ENCODE results near the gene HIP1R.

HIP1R gene

DNA sequence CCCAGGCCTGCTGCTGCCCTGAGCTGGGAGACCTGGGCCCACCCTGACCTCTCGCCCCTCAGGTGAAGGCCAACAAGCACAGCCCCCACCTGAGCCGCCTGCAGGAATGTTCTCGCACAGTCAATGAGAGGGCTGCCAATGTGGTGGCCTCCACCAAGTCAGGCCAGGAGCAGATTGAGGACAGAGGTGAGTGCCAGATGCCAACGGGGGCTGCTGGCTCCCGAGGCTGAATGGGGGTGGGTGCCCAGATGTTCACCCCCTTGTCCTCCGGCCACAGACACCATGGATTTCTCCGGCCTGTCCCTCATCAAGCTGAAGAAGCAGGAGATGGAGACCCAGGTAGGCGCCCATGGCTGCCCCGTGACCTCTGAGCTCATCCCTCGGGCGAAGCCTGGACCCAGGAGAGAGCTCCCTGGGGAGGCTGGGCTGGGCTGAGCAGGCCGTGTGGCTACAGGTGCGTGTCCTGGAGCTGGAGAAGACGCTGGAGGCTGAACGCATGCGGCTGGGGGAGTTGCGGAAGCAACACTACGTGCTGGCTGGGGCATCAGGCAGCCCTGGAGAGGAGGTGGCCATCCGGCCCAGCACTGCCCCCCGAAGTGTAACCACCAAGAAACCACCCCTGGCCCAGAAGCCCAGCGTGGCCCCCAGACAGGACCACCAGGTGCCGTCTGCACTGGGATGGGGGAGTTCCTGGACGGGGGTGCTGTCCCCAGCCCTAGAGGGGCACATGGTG is 25.8 kb downstream of the HIP1R start:
- no peak for DNase-seq (ENCODE audit: low spot score)

DNA sequence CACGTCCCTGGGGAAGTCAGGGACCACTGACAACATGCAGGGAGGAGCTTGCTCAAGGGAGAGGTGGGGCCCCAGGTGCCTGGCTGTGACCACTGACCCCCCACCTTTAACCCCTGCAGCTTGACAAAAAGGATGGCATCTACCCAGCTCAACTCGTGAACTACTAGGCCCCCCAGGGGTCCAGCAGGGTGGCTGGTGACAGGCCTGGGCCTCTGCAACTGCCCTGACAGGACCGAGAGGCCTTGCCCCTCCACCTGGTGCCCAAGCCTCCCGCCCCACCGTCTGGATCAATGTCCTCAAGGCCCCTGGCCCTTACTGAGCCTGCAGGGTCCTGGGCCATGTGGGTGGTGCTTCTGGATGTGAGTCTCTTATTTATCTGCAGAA is 26.3 kb downstream of the HIP1R start:
- no peak for DNase-seq (ENCODE audit: low spot score)

DNA sequence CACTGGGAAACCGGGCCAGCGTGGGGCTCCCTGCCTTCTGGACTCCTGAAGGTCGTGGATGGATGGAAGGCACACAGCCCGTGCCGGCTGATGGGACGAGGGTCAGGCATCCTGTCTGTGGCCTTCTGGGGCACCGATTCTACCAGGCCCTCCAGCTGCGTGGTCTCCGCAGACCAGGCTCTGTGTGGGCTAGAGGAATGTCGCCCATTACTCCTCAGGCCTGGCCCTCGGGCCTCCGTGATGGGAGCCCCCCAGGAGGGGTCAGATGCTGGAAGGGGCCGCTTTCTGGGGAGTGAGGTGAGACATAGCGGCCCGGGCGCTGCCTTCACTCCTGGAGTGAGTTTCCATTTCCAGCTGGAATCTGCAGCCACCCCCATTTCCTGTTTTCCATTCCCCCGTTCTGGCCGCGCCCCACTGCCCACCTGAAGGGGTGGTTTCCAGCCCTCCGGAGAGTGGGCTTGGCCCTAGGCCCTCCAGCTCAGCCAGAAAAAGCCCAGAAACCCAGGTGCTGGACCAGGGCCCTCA is 26.9 kb downstream of the HIP1R start:
- DNase-seq (ENCODE audit: low spot score) = no peak

DNA sequence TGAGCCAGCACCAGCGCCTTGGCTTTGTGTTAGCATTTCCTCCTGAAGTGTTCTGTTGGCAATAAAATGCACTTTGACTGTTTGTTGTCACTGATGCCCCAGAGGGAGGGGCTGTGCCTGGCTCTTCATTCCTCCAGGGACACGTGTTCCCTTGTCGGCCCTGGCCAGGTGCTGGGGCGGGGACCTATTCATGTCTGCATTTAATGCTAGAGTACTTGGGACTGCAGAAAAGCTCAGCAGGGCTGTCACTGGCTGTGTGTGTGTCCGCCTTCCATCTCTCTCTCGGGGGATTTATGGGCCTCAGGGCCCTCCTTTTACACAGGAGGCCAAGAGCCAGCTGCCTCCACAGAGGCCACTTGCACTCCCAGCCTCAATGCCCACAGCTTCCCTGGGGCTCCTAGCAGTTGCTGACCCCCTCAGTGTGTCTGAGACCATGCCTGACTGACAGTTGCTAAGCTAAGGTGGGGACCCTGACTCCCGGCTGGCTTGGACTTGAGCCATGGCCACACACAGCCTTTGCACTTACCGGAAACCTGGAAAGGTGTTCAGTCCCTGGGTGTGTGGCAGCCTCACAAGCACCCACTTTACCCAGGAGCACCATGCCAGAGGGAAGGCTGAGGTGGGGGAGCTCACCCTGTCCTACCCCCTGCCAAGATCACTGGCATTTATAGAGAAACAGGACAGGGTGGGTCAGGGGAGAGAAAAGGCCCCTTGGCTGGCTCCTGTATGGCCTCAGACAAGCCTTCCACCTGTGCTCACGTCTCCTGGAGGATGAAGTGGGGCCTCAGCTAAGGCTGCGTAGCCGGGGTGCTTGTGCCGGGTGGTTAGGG is 27.8 kb downstream of the HIP1R start:
- no peak for DNase-seq (ENCODE audit: low spot score)

DNA sequence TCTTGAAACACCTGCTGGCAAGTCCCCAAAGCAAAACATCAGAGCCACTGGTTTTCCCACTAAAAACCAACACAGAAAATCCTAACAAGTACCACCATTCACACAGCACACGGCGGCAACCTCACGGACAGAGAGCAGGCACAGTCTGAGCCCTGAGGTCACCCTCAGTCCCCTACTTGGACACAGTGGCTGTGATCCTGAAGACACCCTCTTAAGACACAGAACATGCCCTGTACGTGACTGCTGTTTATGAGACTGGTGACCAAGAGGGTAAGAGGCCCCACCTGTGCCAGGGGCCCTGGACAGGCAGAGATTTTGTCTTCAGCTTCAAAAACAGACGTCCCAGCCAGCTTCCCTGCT is 29.6 kb downstream of the HIP1R start:
- no peak for DNase-seq (ENCODE audit: low spot score)

DNA sequence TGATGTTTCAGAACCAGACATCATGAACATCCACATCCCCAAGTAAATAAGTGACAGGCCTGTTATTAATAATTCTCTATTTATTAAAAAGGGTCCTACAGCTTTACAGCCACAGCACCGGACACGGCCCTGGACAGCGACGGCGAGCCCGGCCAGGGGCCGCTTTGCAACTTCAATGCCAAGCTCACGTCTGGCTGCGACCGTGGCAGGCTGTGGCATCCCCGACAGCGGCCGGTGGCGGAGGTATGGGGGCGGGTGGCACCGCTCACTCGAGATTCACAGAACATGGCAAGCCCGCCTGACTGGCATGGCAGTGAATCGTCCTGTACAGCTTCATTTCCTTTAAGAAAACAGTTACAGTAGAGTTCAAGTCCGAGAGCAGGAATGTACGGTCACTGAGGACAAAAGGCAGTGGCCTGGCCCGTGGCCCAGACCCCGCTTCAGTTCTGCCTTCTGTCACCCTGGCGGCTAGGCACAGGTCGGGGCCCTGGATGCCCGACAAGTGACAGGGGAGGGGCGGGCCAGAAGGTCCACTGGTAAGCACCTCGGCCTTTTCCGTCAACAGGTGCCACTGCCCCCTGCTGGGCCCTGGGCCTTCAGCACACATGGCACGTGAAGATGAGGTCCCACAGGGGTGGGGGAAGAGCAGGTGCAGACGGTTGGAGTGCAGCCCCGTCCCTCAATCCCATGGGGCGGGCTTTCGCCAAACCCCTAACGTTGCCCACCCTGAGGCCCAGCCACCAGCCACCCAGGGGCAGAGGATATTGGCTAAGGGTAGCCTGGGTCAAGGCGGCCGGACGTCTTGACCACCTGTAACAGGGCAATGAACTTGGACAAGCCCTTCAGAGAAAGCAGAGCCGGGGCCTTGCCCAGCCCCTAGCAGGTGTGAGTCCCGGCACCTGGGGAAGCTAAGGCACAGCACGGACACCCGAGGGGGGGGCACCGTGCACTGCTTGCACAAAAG is 30.3 kb downstream of the HIP1R start:
- no peak for DNase-seq (ENCODE audit: low spot score)

DNA sequence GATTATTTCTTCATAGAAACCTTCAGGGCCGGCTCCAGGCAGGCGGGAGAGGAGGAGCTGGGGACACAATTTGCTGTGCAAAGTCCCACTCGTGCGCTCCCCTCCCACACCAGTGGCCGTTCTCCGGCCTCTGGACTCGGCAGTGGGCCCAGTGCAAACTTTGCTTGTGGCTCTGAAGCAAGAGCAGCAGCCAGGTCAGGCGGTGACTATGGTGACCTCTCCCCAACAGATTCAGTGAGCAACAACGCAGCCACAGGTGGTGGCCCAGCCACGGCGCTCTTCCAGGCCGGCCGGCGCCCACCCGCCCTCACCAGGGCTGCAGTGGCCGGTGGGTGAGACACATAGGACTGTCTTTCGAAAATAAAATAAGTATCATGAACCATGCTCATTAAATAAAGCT is 31.1 kb downstream of the HIP1R start:
- DNase-seq (ENCODE audit: low spot score) = no peak

DNA sequence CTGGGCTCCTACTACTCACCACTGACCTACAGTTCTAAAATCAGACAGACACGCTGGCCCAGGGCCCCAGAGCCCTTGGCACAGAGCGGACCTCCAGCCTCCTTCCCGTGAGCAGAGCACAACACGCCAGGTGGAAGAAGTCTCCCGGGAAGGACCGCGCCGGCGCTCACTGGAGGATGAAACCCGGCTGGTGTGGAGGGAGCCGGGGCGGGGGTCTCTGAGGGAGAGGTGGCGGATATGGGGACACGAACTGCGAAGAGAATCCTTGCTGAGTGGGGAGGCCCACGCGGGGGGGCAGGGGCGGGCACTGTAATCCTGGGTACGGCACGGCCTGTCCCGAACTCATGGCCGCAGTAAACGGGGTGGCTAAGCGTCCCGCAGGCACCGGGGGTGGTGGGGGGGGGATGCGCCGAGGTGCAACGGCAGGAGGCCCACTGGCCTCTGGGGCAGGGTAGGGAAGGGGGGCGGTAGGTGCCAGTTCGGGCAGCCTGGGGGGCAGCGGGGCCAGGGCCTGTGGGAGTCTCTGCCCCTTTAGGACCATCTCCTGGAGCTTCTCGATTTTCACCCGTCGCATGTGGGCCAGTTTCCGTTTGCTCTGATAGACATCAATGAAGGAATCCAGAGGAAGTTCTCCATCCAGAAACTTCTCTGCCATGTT is 31.8 kb downstream of the HIP1R start:
- no peak for DNase-seq (ENCODE audit: low spot score)

DNA sequence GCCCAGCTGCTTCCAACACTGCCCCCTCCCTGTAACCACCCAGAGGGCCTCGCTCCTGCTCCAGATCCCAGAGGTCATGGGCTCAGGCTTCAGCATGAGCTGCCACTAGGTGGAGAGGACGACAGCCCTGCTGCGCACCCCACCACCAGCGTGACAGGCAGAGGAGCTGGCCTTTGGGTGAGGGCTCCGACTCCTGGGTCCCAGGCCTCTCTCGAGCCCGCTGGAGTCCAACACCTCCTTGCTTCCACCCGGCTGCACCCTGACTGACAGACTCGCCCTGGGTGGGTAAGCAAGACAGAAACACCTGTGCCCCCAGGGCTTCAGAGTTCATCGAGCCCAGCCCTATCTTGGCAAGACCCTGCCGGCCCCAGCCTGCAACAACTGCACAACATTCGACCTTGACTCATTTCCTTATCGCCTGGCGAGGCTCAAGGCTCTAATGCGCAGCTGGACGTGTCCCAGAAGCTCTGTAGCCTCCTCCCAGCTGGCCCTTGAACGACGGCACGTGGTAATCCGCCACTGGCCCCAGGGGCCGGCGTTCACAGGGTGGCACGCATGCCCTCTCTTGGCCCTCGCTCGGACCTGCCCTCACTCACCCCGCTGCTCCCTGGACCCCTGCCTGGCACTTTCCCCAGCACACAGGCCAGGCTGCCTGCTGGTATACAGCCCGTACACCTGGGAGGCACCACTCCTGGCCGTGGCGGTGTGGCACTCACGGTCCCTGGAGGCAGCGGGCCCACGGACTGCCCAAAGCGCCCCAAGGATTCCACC is 32.6 kb downstream of the HIP1R start:
- DNase-seq (ENCODE audit: low spot score) = no peak

DNA sequence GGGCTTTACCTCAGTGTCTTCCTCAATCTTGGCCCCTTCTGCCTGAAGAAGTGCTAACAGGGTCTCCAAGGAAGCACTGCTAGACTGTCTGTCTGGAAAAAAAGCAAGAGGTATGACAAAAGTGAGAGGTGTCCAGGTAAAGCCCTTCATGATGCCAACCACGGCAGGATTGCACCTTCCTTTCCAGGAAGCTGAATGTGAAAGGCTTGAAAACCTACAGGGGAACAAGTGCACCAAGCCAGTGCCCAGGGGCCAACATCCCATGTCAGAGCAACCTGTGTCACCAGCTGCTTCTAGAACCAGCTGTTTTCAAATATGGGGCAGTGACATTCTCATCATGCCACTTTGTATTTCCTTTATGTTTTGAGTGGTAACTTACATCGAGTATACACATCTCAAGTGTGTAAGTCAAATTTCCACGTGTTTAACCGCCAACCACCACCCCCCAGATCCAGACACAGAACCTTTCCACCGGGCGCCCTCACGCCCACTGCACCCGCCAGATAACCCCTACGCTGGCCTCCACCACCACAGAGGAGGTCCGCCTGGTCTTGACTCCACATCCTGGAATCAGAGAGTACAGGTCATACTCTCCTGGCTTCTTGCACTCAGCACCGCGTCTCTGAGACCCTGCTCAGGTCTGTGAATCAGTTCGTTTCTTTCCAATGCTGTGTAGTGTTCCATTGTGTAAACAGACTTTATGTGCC is 33.4 kb downstream of the HIP1R start:
- DNase-seq (ENCODE audit: low spot score) = no peak

DNA sequence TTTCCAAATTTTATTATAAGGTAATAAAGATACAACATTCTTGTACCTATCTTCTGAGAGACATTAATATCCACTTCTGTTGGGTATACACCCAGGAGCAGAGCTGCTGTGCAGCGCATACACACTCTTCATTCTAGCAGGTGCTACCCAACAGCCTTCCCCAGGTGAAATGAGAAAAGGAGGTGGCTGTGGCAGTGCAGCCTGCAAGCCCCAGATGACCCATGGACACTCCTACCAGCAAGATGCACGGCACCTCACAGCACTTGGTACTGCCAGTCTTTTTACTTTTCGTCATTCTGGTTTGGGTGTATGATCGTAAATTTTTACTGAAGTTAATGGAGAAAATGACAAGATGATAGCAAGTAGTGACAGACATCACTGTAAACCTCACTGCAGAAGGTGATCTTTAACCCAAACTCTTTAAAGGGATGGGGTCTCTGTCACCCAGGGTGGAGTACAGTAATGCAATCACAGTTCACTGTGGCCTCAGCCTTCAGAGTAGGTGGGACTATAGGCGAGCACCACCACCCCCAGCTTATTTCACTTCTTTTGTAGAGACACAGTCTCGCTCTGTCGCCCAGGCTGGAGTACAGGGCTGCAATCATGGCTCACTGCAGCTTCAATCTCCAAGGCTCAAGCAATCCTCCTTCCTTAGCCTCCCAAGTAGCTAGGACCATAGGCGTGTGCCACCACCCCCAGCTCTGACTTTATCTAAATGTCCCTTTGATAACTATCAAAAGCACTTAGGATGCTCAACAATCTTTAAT is 34.1 kb downstream of the HIP1R start:
- DNase-seq (ENCODE audit: low spot score) = no peak

DNA sequence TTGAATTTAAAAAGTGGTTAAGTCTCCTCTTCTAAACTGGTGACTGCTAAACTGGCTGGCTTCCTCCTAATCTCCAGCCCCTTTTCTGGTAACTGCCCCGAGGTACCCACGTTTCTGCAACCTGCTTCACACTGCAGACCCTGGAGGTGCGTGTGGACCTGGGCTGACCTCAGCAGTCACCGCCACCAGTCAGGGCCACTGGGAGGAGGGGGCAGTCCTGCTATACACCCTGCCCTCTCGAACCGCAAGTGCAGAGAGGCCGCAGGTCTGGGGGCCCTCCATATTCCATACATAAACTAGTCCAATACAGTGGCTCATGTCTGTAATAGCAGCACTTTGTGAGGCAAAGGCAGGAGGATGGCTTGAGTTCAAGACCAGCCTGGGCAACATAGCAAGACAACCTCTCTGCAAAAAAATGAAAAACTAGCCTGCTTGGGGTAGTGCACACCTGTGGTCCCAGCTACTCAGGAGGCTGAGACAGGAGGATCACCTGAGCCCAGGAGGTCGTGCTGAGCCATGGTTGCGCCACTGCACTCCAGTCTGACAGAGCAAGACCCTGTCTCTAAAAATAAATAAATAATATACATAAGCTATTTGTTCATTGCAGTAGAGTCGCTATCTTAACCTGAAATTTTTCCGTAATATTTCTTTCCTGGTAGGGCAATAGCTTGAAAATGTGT is 35.0 kb downstream of the HIP1R start:
- no peak for DNase-seq (ENCODE audit: low spot score)

DNA sequence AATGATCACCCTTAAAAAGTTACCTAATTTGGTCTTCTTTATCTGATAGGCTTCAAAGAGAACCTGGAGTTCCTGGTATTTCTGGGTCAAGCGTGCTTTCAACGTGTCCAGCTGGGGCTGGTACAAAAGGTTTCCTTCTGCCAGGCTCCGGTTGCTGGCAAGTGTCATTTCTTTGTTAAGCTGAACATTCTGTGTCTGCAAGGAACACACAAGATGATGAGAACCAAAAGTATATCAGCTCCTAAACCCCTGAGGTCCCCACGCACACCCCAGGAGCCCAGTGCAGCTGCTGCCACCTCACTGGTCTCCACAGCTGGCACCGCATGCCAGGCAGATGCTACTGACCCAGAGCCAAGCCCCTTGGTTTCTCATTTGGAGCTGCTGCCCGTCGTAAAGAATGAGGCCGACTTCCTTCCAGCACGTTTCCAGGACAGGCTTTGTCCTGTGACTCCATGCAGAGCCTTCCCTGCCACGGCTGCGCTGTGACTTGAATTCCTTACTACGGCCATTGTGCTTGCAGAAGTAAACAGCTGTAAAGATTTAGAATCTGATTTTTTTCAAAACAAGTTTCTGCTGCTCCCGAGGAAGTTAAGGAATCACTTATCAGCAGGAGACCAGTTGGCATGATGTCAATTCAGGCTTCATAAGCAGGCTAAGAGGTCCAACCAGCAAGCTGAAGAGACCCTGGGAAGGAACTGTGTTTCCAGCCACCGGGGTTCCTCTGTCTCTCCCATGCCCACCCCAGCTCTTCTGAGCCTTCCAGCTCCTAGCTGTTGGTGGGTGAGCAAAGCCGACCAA is 35.8 kb downstream of the HIP1R start:
- peak; percentile 68 for DNase-seq (ENCODE audit: low spot score)

DNA sequence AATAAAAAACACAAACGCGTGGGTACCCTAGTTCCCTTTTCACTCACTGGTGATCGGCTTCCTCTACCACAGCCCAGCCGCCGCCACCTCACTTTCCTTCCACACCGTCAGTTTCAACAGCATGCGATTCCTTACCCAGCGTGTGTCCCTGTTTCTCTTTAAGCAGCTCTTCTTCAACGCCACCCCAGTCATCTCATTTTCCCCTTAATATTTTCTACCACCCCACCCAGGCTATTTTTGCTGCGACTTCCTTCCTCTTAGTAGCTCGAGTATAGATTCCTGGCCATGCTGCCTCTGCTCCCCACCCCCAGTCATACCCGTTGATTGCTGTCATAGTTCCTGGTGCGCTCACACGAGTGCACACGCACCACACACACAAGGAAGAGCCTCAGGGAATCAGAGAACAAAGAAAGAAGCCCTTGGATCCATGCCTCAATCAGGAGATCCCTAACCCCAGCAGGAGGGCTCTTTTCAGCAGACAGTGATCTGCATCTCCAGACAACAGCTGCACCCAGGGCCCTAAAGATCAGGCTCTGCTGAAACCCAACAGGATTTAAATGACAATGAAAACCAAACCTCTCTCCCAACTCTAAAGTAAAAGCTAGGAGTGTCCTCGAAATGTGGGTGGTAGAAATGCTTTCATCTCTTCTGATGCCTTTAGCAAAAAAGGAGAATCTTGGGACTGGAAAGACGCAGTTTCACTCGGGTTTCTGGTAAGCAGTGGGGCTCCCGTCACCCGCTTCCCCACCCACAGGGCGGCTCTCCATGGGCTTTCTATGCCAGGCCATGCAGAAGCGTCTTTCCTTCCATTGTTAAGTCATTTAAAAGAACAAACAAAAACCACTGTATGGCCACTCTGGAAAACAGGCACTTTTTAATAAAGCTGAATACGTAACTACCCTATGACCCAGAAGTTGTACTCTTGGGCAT is 36.9 kb downstream of the HIP1R start:
- peak; percentile 72 for DNase-seq (ENCODE audit: low spot score)

DNA sequence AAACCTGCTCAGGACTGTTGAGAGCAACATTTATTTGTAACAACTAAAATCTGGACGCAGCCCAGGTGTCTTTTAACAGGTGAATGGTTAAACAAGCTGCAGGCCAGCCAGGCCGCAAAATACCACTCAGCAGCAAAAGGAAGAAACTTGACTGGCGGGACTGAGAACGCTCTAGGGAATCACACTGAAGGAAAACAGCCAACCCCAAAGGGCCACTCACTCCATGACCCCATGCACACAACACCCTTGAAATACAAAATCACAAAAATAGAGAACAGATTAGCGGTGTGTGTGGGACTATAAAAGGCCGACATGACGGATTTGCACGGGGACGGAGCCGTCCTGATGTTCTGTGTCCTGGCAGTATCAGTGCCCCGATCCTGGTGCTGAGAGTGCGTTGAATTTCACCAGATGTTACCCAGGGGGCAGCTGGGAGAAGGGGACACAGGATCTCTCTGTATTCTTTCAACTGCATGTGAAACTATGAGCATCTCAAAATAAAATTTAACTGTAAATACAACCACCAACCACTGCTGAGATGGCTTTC is 37.6 kb downstream of the HIP1R start:
- DNase-seq (ENCODE audit: low spot score) = no peak

DNA sequence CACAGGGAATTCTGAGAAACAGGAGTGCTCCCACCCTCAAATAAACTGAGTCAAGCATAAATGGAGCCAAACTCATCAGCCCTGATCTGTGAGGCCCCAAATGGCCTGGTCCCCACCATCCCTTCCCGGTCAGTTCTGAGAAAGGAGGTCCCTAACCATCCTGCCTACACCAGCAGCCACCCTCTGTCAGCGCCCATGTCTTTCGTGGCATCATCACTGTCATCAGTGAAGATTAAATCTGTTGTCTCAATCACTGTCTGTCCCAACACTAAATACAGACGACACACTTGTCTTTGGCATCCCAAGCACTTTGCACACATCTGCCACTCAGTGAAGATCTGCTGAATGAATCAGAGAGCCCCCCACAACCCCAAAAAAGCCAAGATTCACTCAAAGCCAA is 38.3 kb downstream of the HIP1R start:
- DNase-seq (ENCODE audit: low spot score) = no peak

DNA sequence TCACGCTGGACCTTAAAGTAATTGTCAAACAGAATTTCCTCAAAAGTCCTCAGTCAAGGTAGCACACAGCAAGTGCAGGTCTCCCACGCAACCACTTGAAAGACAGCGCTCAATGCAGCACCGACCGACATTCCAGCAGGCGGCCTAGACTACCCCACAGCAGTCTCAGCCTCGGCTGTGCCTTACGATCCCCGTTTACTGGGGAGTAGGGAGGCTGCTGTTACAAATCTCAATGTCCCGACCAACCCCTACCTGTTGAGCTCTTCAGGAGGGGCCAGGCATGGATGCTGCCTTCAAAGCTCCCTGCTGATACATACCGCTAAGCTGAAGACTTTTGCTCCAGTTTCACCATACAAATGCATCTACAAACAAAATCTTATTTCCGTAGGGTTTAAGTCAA is 38.8 kb downstream of the HIP1R start:
- peak; percentile 61 for DNase-seq (ENCODE audit: low spot score)

All from left forelimb (tissue), 1 donor.